Adrenal gland (tissue), 12 donors: ENCODE measurements around the gene MDH1. TPM values are rescaled to one million over a fixed set of nuclear protein-coding genes. Genes with fewer than 3 reads are reported as not detected.

ENCODE experiments used
- DNase-seq, 7 donors: peaks; one replicate each; pipeline ENCODE4 v3.0.0-alpha.2; 2019 to 2020
- H3K27ac ChIP-seq, 5 donors: fragments of 200-600 bp; sonication (generic) in 4 of 5; 1 replicate in 3 of 5; 2 replicates in 2 of 5; pipeline versions ENCODE4 v1.5.1 to v1.8.0; 2016 to 2020; ENCODE audit warnings: mild to moderate bottlenecking in 1 of 5
- H3K27me3 ChIP-seq: fragments of 200-600 bp; 2 replicates; pipeline ENCODE4 v1.8.0; 2021
- H3K36me3 ChIP-seq, 2 donors: fragments of 200-600 bp; replicated peaks in 1 of 2; 1 replicate in 1 of 2; 2 replicates in 1 of 2; pipeline versions ENCODE4 v1.5.1 to v1.8.0; 2018 to 2022
- H3K4me1 ChIP-seq, 2 donors: fragments of 200-600 bp; replicated peaks in 1 of 2; 1 replicate in 1 of 2; 2 replicates in 1 of 2; pipeline versions ENCODE4 v1.5.1 to v1.8.0; 2018 to 2021
- H3K4me3 ChIP-seq, 4 donors: fragments of 200-600 bp; sonication (generic) in 3 of 4; one replicate each; pipeline ENCODE4 v1.5.1; 2016 to 2018
- H3K9me3 ChIP-seq, 3 donors: fragments of 200-600 bp; sonication (generic) in 1 of 3; replicated peaks in 1 of 3; 1 replicate in 2 of 3; 2 replicates in 1 of 3; pipeline versions ENCODE4 v1.5.1 to v1.8.0; 2016 to 2021
- POLR2A ChIP-seq, 2 donors: fragments of 450-650 bp; IDR thresholded peaks; one replicate each; pipeline ENCODE4 v1.6.1; 2017; ENCODE audit warnings: antibody characterized with exemption in 2 of 2, mild to moderate bottlenecking in 2 of 2, moderate library complexity in 1 of 2
- WGBS, 4 donors: extraction: QIAGEN DNeasy Blood & Tissue Kit in 2 of 4; methylation state at CpG; one replicate each; pipeline versions ENCODE4 v1.1.5 to v1.1.7; 2013 to 2017; 5-methylcytosine and 5-hydroxymethylcytosine counted together
- intact Hi-C, 2 donors: fragments of 100-400 bp; cut with DNase I; formaldehyde crosslinking; loops; one replicate each; pipeline versions ENCODE4 v1.14.1 to v1.15.0; 2022 to 2023
- polyA plus RNA-seq, 3 donors: library from polyadenylated mRNA; stranded (reverse); fragments of 200-250 nt in 2 of 3; fragments of 350-450 nt in 1 of 3; fragmentation: Illumina TruSeq in 1 of 3; extraction: RNeasy Lipid Tissue Mini Kit (QIAGEN cat#74804) in 1 of 3; gene quantifications; one replicate each; pipeline ENCODE4 v1.2.3, GENCODE V29; 2013 to 2014
- total RNA-seq, 9 donors: library from RNA; depleted of rRNA in 4 of 9; stranded (reverse); fragments of >200 nt in 4 of 9; fragments of 120-200 nt in 1 of 9; fragmentation: NEBNext Ultra II Directional in 1 of 9; extraction: Animal tissue kit (Norgen Biotek cat#: 25700) in 1 of 9; gene quantifications; one replicate each; pipeline versions ENCODE4 v1.1.0 to v1.2.4, GENCODE V29; 2013 to 2023
- TF ChIP-seq, protein P1 (sequence below), 6 experiments: fragments of 450-650 bp in 4 of 6; fragments of 200-600 bp in 2 of 6; sonication (generic) in 1 of 6; IDR thresholded peaks; 1 replicate in 5 of 6; 2 replicates in 1 of 6; pipeline versions ENCODE4 v1.5.1 to v1.8.0; 2016 to 2021; ENCODE audit warnings: antibody characterized with exemption in 6 of 6, mild to moderate bottlenecking in 2 of 6, moderate library complexity in 1 of 6
- donor health status: healthy with polysubstance abuse.
- donor health status: Bipolar disorder and iron deficiency.
- donor health status: DM: yes; HTN: yes; CAD: no.
- donor health status: DM: no; HTN: no; CAD: no.
- donor health status: DM: no; HTN: no; CAD: no.
- donor health status: DM: yes; HTN: yes; CAD: no.

The MDH1 gene
- total and polyA plus RNA-seq, 12 donors: 184 to 477 (median 287) TPM

GRCh38 chr2:63610525-63610924, 21.8 kb downstream of the MDH1 start:
- intact Hi-C loops: no loop called here
- WGBS, 4 donors: 97 to 98% (median 98%) methylated on average over 4 of the region's 4 CpGs
- Histone ChIP-seq H3K4me1 (no peaks in the 10 kb centered on the region), H3K27me3 (no peaks in the 10 kb centered on the region), H3K27ac (no peak overlapping the region), H3K4me3 (no peak overlapping the region), H3K36me3 (peaks cover 0 to 19% of the 10 kb centered on the region in 2 donors), H3K9me3 (no peaks in the 10 kb centered on the region)
- no peak for DNase-seq
- TF ChIP-seq, protein P1, sequence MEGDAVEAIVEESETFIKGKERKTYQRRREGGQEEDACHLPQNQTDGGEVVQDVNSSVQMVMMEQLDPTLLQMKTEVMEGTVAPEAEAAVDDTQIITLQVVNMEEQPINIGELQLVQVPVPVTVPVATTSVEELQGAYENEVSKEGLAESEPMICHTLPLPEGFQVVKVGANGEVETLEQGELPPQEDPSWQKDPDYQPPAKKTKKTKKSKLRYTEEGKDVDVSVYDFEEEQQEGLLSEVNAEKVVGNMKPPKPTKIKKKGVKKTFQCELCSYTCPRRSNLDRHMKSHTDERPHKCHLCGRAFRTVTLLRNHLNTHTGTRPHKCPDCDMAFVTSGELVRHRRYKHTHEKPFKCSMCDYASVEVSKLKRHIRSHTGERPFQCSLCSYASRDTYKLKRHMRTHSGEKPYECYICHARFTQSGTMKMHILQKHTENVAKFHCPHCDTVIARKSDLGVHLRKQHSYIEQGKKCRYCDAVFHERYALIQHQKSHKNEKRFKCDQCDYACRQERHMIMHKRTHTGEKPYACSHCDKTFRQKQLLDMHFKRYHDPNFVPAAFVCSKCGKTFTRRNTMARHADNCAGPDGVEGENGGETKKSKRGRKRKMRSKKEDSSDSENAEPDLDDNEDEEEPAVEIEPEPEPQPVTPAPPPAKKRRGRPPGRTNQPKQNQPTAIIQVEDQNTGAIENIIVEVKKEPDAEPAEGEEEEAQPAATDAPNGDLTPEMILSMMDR (IDR thresholded peaks at IDR 0.05): no peak
- TF ChIP-seq POLR2A (IDR thresholded peaks at IDR 0.05): no peak

GRCh38 chr2:63613391-63613901, 24.7 kb downstream of the MDH1 start:
- H3K4me1 ChIP-seq: no peaks in the 10 kb centered on the region
- no peak for DNase-seq
- H3K36me3 ChIP-seq: no peaks in the 10 kb centered on the region
- intact Hi-C loops: no loop called here
- H3K27me3 ChIP-seq: no peaks in the 10 kb centered on the region
- no peaks in the 10 kb centered on the region for H3K9me3 ChIP-seq
- TF ChIP-seq, protein P1 (IDR thresholded peaks at IDR 0.05): no peak
- TF ChIP-seq POLR2A (IDR thresholded peaks at IDR 0.05): no peak
- 70 to 79% (median 75%) methylated on average over 2 of the region's 2 CpGs for WGBS, 4 donors
- H3K27ac ChIP-seq: no peak overlapping the region
- H3K4me3 ChIP-seq: no peak overlapping the region

DNA sequence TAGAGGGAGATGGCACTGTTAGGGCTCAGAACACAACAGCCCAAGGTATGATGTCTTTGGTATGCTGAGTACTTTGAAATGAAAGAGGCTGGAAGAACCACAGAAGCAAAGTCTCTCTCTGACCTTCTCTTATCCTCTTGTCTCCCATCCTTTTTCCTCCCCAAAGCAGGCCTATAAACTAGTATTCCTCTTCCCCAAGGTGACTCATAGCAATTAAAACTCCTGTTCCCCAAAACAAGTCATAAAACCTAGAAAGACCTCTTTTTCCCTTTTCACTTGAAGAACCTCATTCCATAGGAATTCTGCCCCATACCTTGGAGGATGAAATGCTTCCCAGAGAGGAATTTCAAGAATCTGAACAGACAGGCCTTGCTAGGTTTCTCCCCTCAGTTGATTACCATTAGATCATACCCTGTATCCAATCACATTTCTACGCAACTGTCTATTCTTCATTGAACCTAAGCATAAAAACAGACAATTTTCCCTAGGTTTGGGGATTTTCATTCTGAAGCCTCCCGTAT, 25.7 kb downstream of the MDH1 start:
- no peak overlapping the region for H3K4me3 ChIP-seq
- no peaks in the 10 kb centered on the region for H3K27me3 ChIP-seq
- no peaks in the 10 kb centered on the region for H3K9me3 ChIP-seq
- intact Hi-C loops: no loop called here
- H3K27ac ChIP-seq: no peak overlapping the region
- no peaks in the 10 kb centered on the region for H3K36me3 ChIP-seq
- TF ChIP-seq POLR2A (IDR thresholded peaks at IDR 0.05): no peak
- TF ChIP-seq, protein P1 (IDR thresholded peaks at IDR 0.05): no peak
- no peak for DNase-seq
- 87 to 90% (median 88%) methylated on average over 2 of the region's 2 CpGs for WGBS, 4 donors
- H3K4me1 ChIP-seq: no peaks in the 10 kb centered on the region

GRCh38 chr2:63614983-63615945, 26.5 kb downstream of the MDH1 start:
- Histone ChIP-seq H3K27ac (no peak overlapping the region), H3K4me1 (no peaks in the 10 kb centered on the region), H3K9me3 (no peaks in the 10 kb centered on the region), H3K27me3 (no peaks in the 10 kb centered on the region), H3K4me3 (no peak overlapping the region), H3K36me3 (no peaks in the 10 kb centered on the region)
- WGBS, 4 donors: 68 to 74% (median 72%) methylated on average over 9 of the region's 9 CpGs
- intact Hi-C loops: no loop called here
- TF ChIP-seq, protein P1 (IDR thresholded peaks at IDR 0.05): no peak
- no peak for TF ChIP-seq POLR2A (IDR thresholded peaks at IDR 0.05)
- DNase-seq: no peak
